Mammary epithelial cell (primary cell): ENCODE data around the gene PDHB.

Experiments
- CTCF ChIP-seq, 2 donors: IDR thresholded peaks in 1 of 2; conservative IDR thresholded peaks in 1 of 2; 2 replicates each; pipeline ENCODE4 v1.5.1; 2011 to 2012; ENCODE audit warnings: inconsistent platforms in 2 of 2, low read length in 2 of 2, mild to moderate bottlenecking in 2 of 2, control low read depth in 1 of 2, low read depth in 1 of 2; ENCODE audit not compliant: insufficient read depth in 1 of 2; ENCODE audit errors: extremely low read depth in 1 of 2
- EZH2 ChIP-seq: IDR thresholded peaks from 2 replicates; pipeline ENCODE4 v1.6.1; 2012; ENCODE audit warnings: low read length, inconsistent platforms, borderline replicate concordance

DNA sequence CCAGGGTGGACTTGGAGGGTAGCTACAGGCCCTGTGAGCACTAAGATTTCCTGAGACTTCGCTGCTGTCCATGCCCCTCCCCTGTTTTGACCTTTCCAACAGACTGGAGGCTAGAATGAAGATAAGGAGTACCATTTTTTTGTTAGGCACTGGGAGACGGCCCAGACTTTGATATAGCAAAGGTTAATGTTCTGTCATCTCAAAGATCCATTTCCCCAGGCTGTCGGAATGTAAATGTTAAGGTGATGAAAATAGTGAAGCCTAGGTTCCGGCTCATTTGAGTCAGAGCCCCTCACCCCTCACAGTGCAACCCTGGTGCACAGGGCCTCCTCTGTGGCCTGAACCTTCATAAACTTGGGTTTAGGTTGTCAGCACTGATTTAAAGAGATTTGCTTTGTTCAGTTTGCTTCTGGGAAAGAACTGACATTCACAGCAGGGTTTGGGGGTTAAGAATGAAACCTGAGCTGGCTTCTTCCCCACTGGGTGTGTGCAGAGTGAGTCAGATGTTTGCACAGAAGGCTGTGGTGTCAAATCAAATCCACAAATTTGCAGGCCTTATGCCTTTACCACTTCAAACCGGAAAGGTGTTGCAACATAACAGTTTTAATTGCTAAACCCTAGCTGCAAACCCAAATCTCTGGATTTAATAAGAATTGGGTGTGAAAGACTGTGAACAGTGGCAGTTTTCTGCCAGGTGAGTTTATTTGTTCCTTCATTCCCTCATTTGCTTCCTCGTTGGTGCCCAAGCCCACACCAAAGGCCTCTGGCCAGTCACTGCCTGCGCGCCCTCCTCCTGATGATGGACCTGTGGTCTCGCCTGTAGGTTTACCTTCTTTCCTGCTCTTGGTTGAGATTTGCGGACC, 37.6 kb upstream of the PDHB start:
- TF ChIP-seq EZH2 (no peak), CTCF (conservative IDR thresholded peaks at IDR 0.05 in 1 of 2, IDR thresholded peaks at IDR 0.05 in 1 of 2; ENCODE audit: extremely low read depth in 1 of 2, insufficient read depth in 1 of 2, low read depth in 1 of 2, low read length in 2 of 2) (no peak)
